GM12878 (cell line): Measurements from ENCODE around the gene ZFP64. TPM values are rescaled to one million over a fixed set of nuclear protein-coding genes. Genes with fewer than 3 reads are reported as not detected.

Experiments
- ATAC-seq: fragments of 200-7000 bp; cut with Tn5 transposase; 3 replicates; pipeline ENCODE4 v1.9.1; 2020; ENCODE audit warnings: mild to moderate bottlenecking, moderate library complexity
- BruUV-seq: library from RNA; stranded (reverse); fragments of 400-500 nt; replicated peaks from 2 replicates; lab custom pipeline; 2021; lab: Mats Ljungman, UMichigan
- CTCF ChIA-PET: fragments of 300-600 bp; sonication (Branson Sonifier 250); formaldehyde crosslinking; extraction: SDS; loops from one replicate; lab custom pipeline; 2021; ENCODE audit warnings: inconsistent platforms; lab: Yijun Ruan, JAX
- POLR2A ChIA-PET: fragments of 350-600 bp; formaldehyde crosslinking; extraction: SDS; loops from one replicate; lab custom pipeline; 2021; ENCODE audit warnings: inconsistent platforms; lab: Charles Lee
- RAD21 ChIA-PET: fragments of 300-600 bp; sonication (Branson Sonifier 250); formaldehyde crosslinking; loops from one replicate; lab custom pipeline; 2023; ENCODE audit warnings: antibody characterized with exemption; ENCODE audit not compliant: unreplicated experiment; lab: Charles Lee
- SMC1A ChIA-PET: fragments of 300-600 bp; sonication (Branson Sonifier 250); formaldehyde crosslinking; loops from one replicate; lab custom pipeline; 2023; ENCODE audit not compliant: unreplicated experiment, uncharacterized antibody; lab: Charles Lee
- DNase-seq: peaks from one replicate; pipeline ENCODE4 v3.0.0-alpha.2; 2011; ENCODE audit warnings: low read depth, low spot score
- FAIRE-seq: peaks from 3 replicates; lab custom pipeline; 2011; peaks lifted over from hg19 to GRCh38; lab: Jason Lieb, UNC
- H2AFZ ChIP-seq: 2 replicates; pipeline ENCODE4 v1.6.0; 2011; ENCODE audit warnings: low read depth, low read length, control low read depth; ENCODE audit not compliant: control insufficient read depth
- H3K27ac ChIP-seq: 2 replicates; pipeline ENCODE4 v1.5.1; 2011; ENCODE audit warnings: control low read depth; ENCODE audit not compliant: control insufficient read depth, insufficient read depth
- H3K27me3 ChIP-seq, 2 experiments: replicated peaks in 1 of 2; 2 replicates each; pipeline versions ENCODE4 v1.6.0 to v1.6.1; 2011; ENCODE audit warnings: low read length in 1 of 2; ENCODE audit not compliant: control insufficient read depth in 2 of 2, insufficient read depth in 2 of 2
- H3K36me3 ChIP-seq, 2 experiments: 2 replicates each; pipeline ENCODE4 v1.5.1; 2011; ENCODE audit warnings: low read length in 1 of 2; ENCODE audit not compliant: control insufficient read depth in 2 of 2, insufficient read depth in 2 of 2
- H3K4me1 ChIP-seq: 2 replicates; pipeline ENCODE4 v1.6.1; 2011; ENCODE audit warnings: mild to moderate bottlenecking, low read length, moderate library complexity, mixed read lengths; ENCODE audit not compliant: control insufficient read depth, insufficient read depth
- H3K4me2 ChIP-seq: 2 replicates; pipeline ENCODE4 v1.6.0; 2011; ENCODE audit warnings: control low read depth; ENCODE audit not compliant: control insufficient read depth, insufficient read depth
- H3K4me3 ChIP-seq: fragments of 200-600 bp; sonication (generic); 2 replicates; pipeline ENCODE4 v1.5.1; 2016
- H3K79me2 ChIP-seq: 2 replicates; pipeline ENCODE4 v1.6.0; 2011; ENCODE audit warnings: low read length; ENCODE audit not compliant: control insufficient read depth, insufficient read depth
- H3K9ac ChIP-seq: 2 replicates; pipeline ENCODE4 v1.8.0; 2011; ENCODE audit warnings: low read length, control low read depth, mixed read lengths; ENCODE audit not compliant: control insufficient read depth, insufficient read depth
- H3K9me3 ChIP-seq: replicated peaks from 3 replicates; pipeline ENCODE4 v1.5.1; 2011; ENCODE audit warnings: mild to moderate bottlenecking, low read length; ENCODE audit not compliant: control insufficient read depth, insufficient read depth
- H4K20me1 ChIP-seq: 2 replicates; pipeline ENCODE4 v1.6.0; 2011; ENCODE audit not compliant: control insufficient read depth, insufficient read depth
- ATF7 ChIP-seq: fragments of 450-650 bp; IDR thresholded peaks from 2 replicates; pipeline ENCODE4 v1.6.1; 2016; ENCODE audit warnings: low read depth, mild to moderate bottlenecking
- BCL11A ChIP-seq: IDR thresholded peaks from 2 replicates; pipeline ENCODE4 v1.6.1; 2011; ENCODE audit warnings: low read depth, low read length
- CHD2 ChIP-seq: IDR thresholded peaks from 2 replicates; pipeline ENCODE4 v1.6.1; 2011; ENCODE audit warnings: low read depth, low read length, improper control_type of control experiment, borderline replicate concordance
- EED ChIP-seq: sonication (generic); IDR thresholded peaks from 2 replicates; pipeline ENCODE4 v1.6.1; 2016; ENCODE audit warnings: antibody characterized with exemption, low read depth
- EGR1 ChIP-seq, 2 experiments: IDR thresholded peaks; 1 replicate in 1 of 2; 2 replicates in 1 of 2; pipeline ENCODE4 v1.6.1; 2011 to 2012; ENCODE audit warnings: low read depth in 2 of 2, low read length in 2 of 2, borderline replicate concordance in 1 of 2, mild to moderate bottlenecking in 1 of 2, moderate library complexity in 1 of 2
- HCFC1 ChIP-seq: fragments of 150-350 bp; IDR thresholded peaks from 2 replicates; pipeline ENCODE4 v1.6.1; 2014; ENCODE audit warnings: low read length
- HDAC6 ChIP-seq: fragments of 200-600 bp; sonication (generic); IDR thresholded peaks from one replicate; pipeline ENCODE4 v1.8.0; 2017; ENCODE audit warnings: antibody characterized with exemption; ENCODE audit not compliant: unreplicated experiment
- IRF4 ChIP-seq: IDR thresholded peaks from 2 replicates; pipeline ENCODE4 v1.6.1; 2011; ENCODE audit warnings: low read depth, low read length
- LARP7 ChIP-seq: fragments of 450-650 bp; IDR thresholded peaks from 2 replicates; pipeline ENCODE4 v1.6.1; 2017; ENCODE audit warnings: mild to moderate bottlenecking
- MYB ChIP-seq: fragments of 150-350 bp; IDR thresholded peaks from 2 replicates; pipeline ENCODE4 v1.6.1; 2014; ENCODE audit warnings: mild to moderate bottlenecking, low read depth, low read length, borderline replicate concordance
- POLR2A ChIP-seq: IDR thresholded peaks from 2 replicates; pipeline ENCODE4 v1.6.1; 2011; ENCODE audit warnings: low read depth, mild to moderate bottlenecking, low read length
- RCOR1 ChIP-seq: conservative IDR thresholded peaks from 2 replicates; pipeline ENCODE4 v1.6.1; 2012; ENCODE audit warnings: low read depth, low read length, improper control_type of control experiment
- RELA ChIP-seq: fragments of 450-650 bp; IDR thresholded peaks from 2 replicates; pipeline ENCODE4 v1.8.0; 2014; ENCODE audit warnings: borderline replicate concordance; ENCODE audit not compliant: partially characterized antibody
- RUNX3 ChIP-seq: IDR thresholded peaks from 2 replicates; pipeline ENCODE4 v1.6.1; 2012; ENCODE audit warnings: low read length, inconsistent platforms
- SUPT20H ChIP-seq: IDR thresholded peaks from 2 replicates; pipeline ENCODE4 v1.6.1; 2011; ENCODE audit warnings: low read depth, mild to moderate bottlenecking, low read length, moderate library complexity, borderline replicate concordance; ENCODE audit not compliant: control insufficient read depth
- WRNIP1 ChIP-seq: IDR thresholded peaks from 2 replicates; pipeline ENCODE4 v1.6.1; 2011; ENCODE audit warnings: low read depth, low read length, improper control_type of control experiment, borderline replicate concordance
- YBX1 ChIP-seq: fragments of 450-650 bp; IDR thresholded peaks from 2 replicates; pipeline ENCODE4 v1.6.1; 2016; ENCODE audit warnings: antibody characterized with exemption
- WGBS: methylation state at CpG from one replicate; pipeline ENCODE4 v1.1.6; 2016; ENCODE audit warnings: low lambda C conversion rate; ENCODE audit not compliant: insufficient replicate concordance, insufficient coverage; ENCODE audit errors: missing lambda C conversion rate; 5-methylcytosine and 5-hydroxymethylcytosine counted together
- in situ Hi-C: fragments of 300-500 bp; cut with MboI; formaldehyde crosslinking; loops from 9 replicates; pipeline ENCODE4 v1.14.3; 2018; ENCODE audit warnings: mixed read lengths
- intact Hi-C: fragments of 100-400 bp; cut with micrococcal nuclease; formaldehyde crosslinking; loops from one replicate; pipeline ENCODE4 v1.14.2; 2022; ENCODE audit not compliant: unreplicated experiment
- polyA plus RNA-seq, 11 experiments: library from polyadenylated mRNA; depleted of rRNA in 4 of 11; unstranded in 6 of 11; stranded (reverse) in 5 of 11; fragments of >200 nt; fragmentation: Nextera tagmentation in 4 of 11; fragmentation: Illumina TruSeq in 1 of 11; extraction: Ambion mirVana in 4 of 11; extraction: Trizol in 1 of 11; gene quantifications; 1 replicate in 1 of 11; 2 replicates in 10 of 11; pipeline versions ENCODE4 v1.2.1 to v1.2.3, GENCODE V29; 2011 to 2016; ENCODE audit warnings: inconsistent platforms in 2 of 11, missing spikeins in 2 of 11, low read depth in 1 of 11
- total RNA-seq, 4 experiments: library from RNA; depleted of rRNA in 3 of 4; stranded (reverse); fragments of >200 nt in 3 of 4; fragmentation: Illumina TruSeq in 1 of 4; extraction: Trizol in 1 of 4; gene quantifications; 2 replicates each; pipeline versions ENCODE4 v1.2.1 to v1.2.3, GENCODE V29; 2013 to 2021
- TF ChIP-seq, protein P1 (sequence below): fragments of 450-650 bp; IDR thresholded peaks from 2 replicates; pipeline ENCODE4 v1.6.1; 2017; ENCODE audit warnings: low read depth, mild to moderate bottlenecking, moderate library complexity
- TF ChIP-seq, protein P2 (sequence below): fragments of 450-650 bp; IDR thresholded peaks from 2 replicates; pipeline ENCODE4 v1.6.1; 2018; ENCODE audit warnings: borderline replicate concordance, mild to moderate bottlenecking; ENCODE audit not compliant: partially characterized antibody

ZFP64 gene
- total and polyA plus RNA-seq, 10 of the 15 experiments (the other 5 are each of a cell fraction or from before 2014, with no cell fraction given): 2.3 to 21.8 (median 11.8) TPM

DNA sequence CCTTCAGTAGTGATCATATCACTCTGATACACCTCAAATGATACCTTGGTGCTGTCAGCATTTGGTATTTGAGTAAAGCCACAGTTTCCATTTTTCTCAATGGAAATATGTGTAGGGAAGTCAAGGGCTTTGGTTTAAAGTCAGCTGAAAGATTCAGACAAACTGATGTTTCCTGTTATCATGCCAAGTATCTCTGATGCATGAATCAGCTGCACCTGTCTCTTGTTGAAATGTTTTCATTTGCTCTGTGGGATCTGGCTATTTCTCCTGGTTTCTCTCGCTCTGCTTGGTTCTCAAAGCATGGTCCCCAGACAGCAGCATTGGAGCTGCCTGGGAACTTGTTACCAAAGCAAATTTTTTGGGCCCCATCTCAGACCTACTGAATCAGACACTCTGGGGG is 23.5 kb downstream of the ZFP64 start:
- ChIA-PET SMC1A (interaction anchor here (1.1 kb wide), 1 partner anchor 12 kb away, joined by 3 read pairs; no protein-coding TSS in a partner anchor), RAD21 (interaction anchor here (0.6 kb wide), 1 partner anchor 11 kb away, joined by 3 read pairs; no protein-coding TSS in a partner anchor)
- H3K79me2 ChIP-seq: no peaks in the 10 kb centered on the region
- H3K27ac ChIP-seq: no peak overlapping the region
- in situ Hi-C loops: loop anchor here (25.0 kb wide), 1 partner anchor 756 kb away; no protein-coding TSS in a partner anchor
- H3K9ac ChIP-seq: no peak overlapping the region
- peaks cover 1 to 6% of the 10 kb centered on the region in 2 experiments for H3K36me3 ChIP-seq
- no peak for DNase-seq
- no peaks in the 10 kb centered on the region for H3K27me3 ChIP-seq
- TF ChIP-seq EGR1 (IDR thresholded peaks at IDR 0.05; ENCODE audit: borderline replicate concordance in 1 of 2, low read depth in 2 of 2, low read length in 2 of 2) (no peak), HCFC1 (no peak), HDAC6 (no peak), RUNX3 (no peak), ATF7 (no peak), MYB (no peak), EED (no peak), POLR2A (no peak), WRNIP1 (no peak), CHD2 (no peak), YBX1 (no peak), IRF4 (no peak), RCOR1 (no peak), BCL11A (no peak), SUPT20H (no peak), RELA (no peak), LARP7 (no peak)
- TF ChIP-seq, protein P1, sequence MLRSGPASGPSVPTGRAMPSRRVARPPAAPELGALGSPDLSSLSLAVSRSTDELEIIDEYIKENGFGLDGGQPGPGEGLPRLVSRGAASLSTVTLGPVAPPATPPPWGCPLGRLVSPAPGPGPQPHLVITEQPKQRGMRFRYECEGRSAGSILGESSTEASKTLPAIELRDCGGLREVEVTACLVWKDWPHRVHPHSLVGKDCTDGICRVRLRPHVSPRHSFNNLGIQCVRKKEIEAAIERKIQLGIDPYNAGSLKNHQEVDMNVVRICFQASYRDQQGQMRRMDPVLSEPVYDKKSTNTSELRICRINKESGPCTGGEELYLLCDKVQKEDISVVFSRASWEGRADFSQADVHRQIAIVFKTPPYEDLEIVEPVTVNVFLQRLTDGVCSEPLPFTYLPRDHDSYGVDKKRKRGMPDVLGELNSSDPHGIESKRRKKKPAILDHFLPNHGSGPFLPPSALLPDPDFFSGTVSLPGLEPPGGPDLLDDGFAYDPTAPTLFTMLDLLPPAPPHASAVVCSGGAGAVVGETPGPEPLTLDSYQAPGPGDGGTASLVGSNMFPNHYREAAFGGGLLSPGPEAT: no peak
- TF ChIP-seq, protein P2, sequence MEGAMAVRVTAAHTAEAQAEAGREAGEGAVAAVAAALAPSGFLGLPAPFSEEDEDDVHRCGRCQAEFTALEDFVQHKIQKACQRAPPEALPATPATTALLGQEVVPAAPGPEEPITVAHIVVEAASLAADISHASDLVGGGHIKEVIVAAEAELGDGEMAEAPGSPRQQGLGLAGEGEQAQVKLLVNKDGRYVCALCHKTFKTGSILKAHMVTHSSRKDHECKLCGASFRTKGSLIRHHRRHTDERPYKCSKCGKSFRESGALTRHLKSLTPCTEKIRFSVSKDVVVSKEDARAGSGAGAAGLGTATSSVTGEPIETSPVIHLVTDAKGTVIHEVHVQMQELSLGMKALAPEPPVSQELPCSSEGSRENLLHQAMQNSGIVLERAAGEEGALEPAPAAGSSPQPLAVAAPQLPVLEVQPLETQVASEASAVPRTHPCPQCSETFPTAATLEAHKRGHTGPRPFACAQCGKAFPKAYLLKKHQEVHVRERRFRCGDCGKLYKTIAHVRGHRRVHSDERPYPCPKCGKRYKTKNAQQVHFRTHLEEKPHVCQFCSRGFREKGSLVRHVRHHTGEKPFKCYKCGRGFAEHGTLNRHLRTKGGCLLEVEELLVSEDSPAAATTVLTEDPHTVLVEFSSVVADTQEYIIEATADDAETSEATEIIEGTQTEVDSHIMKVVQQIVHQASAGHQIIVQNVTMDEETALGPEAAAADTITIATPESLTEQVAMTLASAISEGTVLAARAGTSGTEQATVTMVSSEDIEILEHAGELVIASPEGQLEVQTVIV: no peak
- TF ChIP-seq, all 136 proteins: peak for 0
- Histone ChIP-seq H3K4me2 (no peak overlapping the region), H4K20me1 (no peaks in the 10 kb centered on the region), H3K4me3 (no peak overlapping the region), H3K4me1 (peaks cover 14% of the 10 kb centered on the region), H2AFZ (no peak overlapping the region), H3K9me3 (no peaks in the 10 kb centered on the region; the same call in 2 of the 3 replicates)
- ChIA-PET POLR2A (no interaction called here), CTCF (no interaction called here)
- FAIRE-seq (no peak), ATAC-seq (no peak)
- no TSS peak for BruUV-seq
- intact Hi-C loops: no loop called here
- WGBS: 88% methylated on average over 1 of the region's 1 CpG
